CD4-positive, alpha-beta memory T cell (primary cell): ENCODE data around the gene RAP1GAP2. TPM values are rescaled to one million over a fixed set of nuclear protein-coding genes. Genes with fewer than 3 reads are reported as not detected.

Experiments
- microRNA-seq: library from miRNA; unstranded; fragments of <30 nt; microRNA quantifications from one replicate; pipeline ENCODE4 v1.2.0, GENCODE V29; 2021; ENCODE audit warnings: borderline replicate concordance, borderline number of aligned reads, borderline microRNAs expressed, mixed read lengths
- polyA plus RNA-seq, 2 donors: library from polyadenylated mRNA; unstranded; fragments of 300-500 nt; fragmentation: Illumina TruSeq; gene quantifications; one replicate each; pipeline ENCODE4 v1.2.3, GENCODE V29; 2021
- total RNA-seq, 2 experiments: library from RNA; stranded (reverse); gene quantifications; one replicate each; pipeline ENCODE4 v1.2.3, GENCODE V29; 2021

The RAP1GAP2 gene
- total and polyA plus RNA-seq, 4 experiments from 2014 or later: 0.38 to 9.9 (median 8.0) TPM

Small RNAs within 50 kb of the gene (microRNA-seq; reads per million reads assigned to microRNA genes)
- not detected for gene MIR1253

Other genes with a start within 250 kb of the RAP1GAP2 start
- gene PAFAH1B1, start 202.8 kb upstream of the RAP1GAP2 start, total RNA-seq: 100 to 1,000 TPM; 152 to 153 TPM
- 10 to 100 TPM; 18.1 to 23.3 TPM for gene PAFAH1B1, start 202.8 kb upstream of the RAP1GAP2 start, polyA plus RNA-seq
- gene CLUH, start 84.7 kb upstream of the RAP1GAP2 start, total RNA-seq: 10 to 100 TPM; 43.5 to 44.1 TPM
- gene CLUH, start 84.7 kb upstream of the RAP1GAP2 start, polyA plus RNA-seq: 10 to 100 TPM in 1 of 2 donors, 1 to 10 TPM in 1; 5.5 to 14.7 TPM
- under 1 TPM; 0.32 to 0.47 TPM for gene CCDC92B, start 46.8 kb upstream of the RAP1GAP2 start, total RNA-seq
- not detected for gene CCDC92B, start 46.8 kb upstream of the RAP1GAP2 start, polyA plus RNA-seq